Measurements from ENCODE around the gene NFIX.

The NFIX gene

GRCh38 chr19:13068085-13068846 is 73.0 kb downstream of the NFIX start:
- FAIRE-seq, result no peak
- TF ChIP-seq, protein P1, sequence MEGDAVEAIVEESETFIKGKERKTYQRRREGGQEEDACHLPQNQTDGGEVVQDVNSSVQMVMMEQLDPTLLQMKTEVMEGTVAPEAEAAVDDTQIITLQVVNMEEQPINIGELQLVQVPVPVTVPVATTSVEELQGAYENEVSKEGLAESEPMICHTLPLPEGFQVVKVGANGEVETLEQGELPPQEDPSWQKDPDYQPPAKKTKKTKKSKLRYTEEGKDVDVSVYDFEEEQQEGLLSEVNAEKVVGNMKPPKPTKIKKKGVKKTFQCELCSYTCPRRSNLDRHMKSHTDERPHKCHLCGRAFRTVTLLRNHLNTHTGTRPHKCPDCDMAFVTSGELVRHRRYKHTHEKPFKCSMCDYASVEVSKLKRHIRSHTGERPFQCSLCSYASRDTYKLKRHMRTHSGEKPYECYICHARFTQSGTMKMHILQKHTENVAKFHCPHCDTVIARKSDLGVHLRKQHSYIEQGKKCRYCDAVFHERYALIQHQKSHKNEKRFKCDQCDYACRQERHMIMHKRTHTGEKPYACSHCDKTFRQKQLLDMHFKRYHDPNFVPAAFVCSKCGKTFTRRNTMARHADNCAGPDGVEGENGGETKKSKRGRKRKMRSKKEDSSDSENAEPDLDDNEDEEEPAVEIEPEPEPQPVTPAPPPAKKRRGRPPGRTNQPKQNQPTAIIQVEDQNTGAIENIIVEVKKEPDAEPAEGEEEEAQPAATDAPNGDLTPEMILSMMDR (IDR thresholded peaks at IDR 0.05; ENCODE audit: insufficient read depth, missing control alignments), result no peak
- DNase-seq (ENCODE audit: insufficient read length, low spot score), result no peak

GRCh38 chr19:13069415-13070359 is 74.4 kb downstream of the NFIX start:
- DNase-seq (ENCODE audit: insufficient read length, low spot score), result no peak
- no peak for FAIRE-seq
- TF ChIP-seq, protein P1 (IDR thresholded peaks at IDR 0.05; ENCODE audit: insufficient read depth, missing control alignments), result no peak

GRCh38 chr19:13070425-13071140 is 75.3 kb downstream of the NFIX start:
- no peak for FAIRE-seq

DNA sequence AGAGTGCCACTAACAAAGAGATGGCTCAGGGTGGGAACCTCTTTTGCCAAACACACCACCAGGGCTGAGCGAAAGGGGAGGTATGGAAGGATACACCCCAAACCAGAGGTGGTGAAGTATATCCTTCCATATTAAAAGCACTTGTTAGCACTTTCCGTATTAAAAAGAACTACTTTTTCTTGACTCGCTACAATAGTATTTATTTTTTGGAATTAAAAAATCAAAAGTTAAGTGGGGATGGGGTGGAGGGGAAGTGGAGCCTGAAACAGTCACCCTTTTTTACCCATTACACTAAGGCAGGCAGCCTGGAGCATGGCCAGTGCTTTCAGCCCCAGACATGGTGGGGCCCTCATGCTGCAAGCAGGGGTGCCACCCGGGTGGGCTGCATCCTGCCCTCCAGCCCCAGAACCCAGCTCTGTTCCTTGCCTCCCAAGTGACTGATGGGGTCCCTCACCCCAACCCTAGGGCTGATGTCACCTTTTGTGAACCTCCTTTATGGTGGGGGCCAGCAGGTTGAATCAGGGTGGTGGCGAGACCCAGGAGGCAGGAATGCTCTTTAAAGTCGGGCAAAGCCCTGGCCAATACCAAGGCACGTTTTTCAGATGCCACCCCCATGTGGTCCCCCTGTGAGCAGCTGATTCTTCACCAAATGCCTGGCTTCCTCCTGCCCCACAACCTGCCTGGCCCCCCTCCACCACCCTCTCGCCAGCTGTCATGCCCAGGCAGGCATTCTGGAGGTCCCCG is 76.3 kb downstream of the NFIX start:
- no peak for FAIRE-seq
- DNase-seq (ENCODE audit: insufficient read length, low spot score), result no peak

More at GRCh38 chr19:13070425-13071140, 75.3 kb downstream of the NFIX start:
- no peak for DNase-seq (ENCODE audit: insufficient read length, low spot score)
- TF ChIP-seq, protein P1 (IDR thresholded peaks at IDR 0.05; ENCODE audit: insufficient read depth, missing control alignments), result no peak

GRCh38 chr19:13072188-13072908 is 77.1 kb downstream of the NFIX start:
- no peak for DNase-seq (ENCODE audit: insufficient read length, low spot score)
- no peak for FAIRE-seq
- TF ChIP-seq, protein P1 (IDR thresholded peaks at IDR 0.05; ENCODE audit: insufficient read depth, missing control alignments), result no peak

More for the DNA sequence above, 76.3 kb downstream of the NFIX start:
- TF ChIP-seq, protein P1 (IDR thresholded peaks at IDR 0.05; ENCODE audit: insufficient read depth, missing control alignments), result no peak

GRCh38 chr19:13073263-13073662 is 78.0 kb downstream of the NFIX start:
- no peak for FAIRE-seq
- no peak for DNase-seq (ENCODE audit: insufficient read length, low spot score)
- TF ChIP-seq, protein P1 (IDR thresholded peaks at IDR 0.05; ENCODE audit: insufficient read depth, missing control alignments), result no peak

Data from D721Med (cell line).